Sigmoid colon (tissue), 4 donors: ENCODE results near the gene VAV1.

Source experiments
- POLR2AphosphoS5 ChIP-seq, 4 donors: sonication (generic); formaldehyde crosslinking; IDR thresholded peaks; one replicate each; pipeline ENCODE4 v1.6.1; 2017; ENCODE audit warnings: antibody characterized with exemption in 4 of 4
- TF ChIP-seq, protein P1 (sequence below), 4 experiments: fragments of 450-650 bp in 3 of 4; fragments of 200-600 bp in 1 of 4; IDR thresholded peaks; one replicate each; pipeline ENCODE4 v1.5.1; 2016 to 2019; ENCODE audit warnings: antibody characterized with exemption in 4 of 4, mild to moderate bottlenecking in 3 of 4, moderate library complexity in 2 of 4

DNA sequence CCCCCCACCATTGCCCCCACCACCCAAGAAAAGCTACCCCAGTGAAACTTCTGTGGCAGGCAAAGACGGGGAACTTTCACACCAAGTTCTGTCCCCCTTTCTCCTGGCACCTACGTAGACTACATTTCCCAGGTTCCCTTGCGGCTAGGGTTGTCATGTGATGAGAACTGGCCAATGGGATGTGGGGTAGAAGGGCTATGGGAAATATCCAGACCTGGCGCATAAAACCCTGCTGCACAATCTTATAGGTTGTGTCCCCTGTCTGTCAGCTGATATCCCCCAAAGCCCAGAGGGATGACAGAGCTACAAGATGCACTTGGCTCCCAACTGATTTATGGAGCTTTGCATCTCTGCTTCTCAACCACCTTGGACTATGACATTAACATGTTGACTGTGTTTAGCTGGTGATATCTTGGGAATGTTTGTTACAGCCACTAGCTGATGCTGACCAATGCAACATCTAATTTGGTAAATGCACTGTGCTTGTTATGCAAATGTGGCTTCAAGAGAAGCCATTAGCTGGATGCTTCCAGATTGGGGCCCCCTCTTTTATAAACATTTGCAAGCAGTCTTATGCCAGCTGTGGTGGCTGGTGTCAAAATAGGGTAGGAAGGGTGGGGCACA lies 11.3 kb upstream of the VAV1 start:
- TF ChIP-seq, protein P1, sequence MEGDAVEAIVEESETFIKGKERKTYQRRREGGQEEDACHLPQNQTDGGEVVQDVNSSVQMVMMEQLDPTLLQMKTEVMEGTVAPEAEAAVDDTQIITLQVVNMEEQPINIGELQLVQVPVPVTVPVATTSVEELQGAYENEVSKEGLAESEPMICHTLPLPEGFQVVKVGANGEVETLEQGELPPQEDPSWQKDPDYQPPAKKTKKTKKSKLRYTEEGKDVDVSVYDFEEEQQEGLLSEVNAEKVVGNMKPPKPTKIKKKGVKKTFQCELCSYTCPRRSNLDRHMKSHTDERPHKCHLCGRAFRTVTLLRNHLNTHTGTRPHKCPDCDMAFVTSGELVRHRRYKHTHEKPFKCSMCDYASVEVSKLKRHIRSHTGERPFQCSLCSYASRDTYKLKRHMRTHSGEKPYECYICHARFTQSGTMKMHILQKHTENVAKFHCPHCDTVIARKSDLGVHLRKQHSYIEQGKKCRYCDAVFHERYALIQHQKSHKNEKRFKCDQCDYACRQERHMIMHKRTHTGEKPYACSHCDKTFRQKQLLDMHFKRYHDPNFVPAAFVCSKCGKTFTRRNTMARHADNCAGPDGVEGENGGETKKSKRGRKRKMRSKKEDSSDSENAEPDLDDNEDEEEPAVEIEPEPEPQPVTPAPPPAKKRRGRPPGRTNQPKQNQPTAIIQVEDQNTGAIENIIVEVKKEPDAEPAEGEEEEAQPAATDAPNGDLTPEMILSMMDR (IDR thresholded peaks at IDR 0.05), result no peak
- no peak for TF ChIP-seq POLR2AphosphoS5 (IDR thresholded peaks at IDR 0.05)
